NCI-H748 treated with DMSO at 0.1 percent for 48 hours (cell line): ENCODE measurements around the gene CREB3L1.

Experiments used
- DNase-seq: peaks from one replicate; lab custom pipeline; 2025; lab: John Stamatoyannopoulos, UW

Gene CREB3L1

GRCh38 chr11:46277622-46278386 lies at the start of gene CREB3L1:
CREB3L1 (plus strand) TSS chr11:46277662; CDS start chr11:46278112, 450 bp downstream.
- DNase-seq, result peak; percentile 55

- no peak for DNase-seq
Measured at GRCh38 chr11:46229230-46229629, 48.2 kb upstream of the CREB3L1 start.

- DNase-seq, result no peak
Measured at GRCh38 chr11:46234311-46234710, 43.2 kb upstream of the CREB3L1 start.

- DNase-seq, result no peak
Measured at GRCh38 chr11:46235777-46236688, 41.4 kb upstream of the CREB3L1 start.

- DNase-seq, result no peak
Measured at GRCh38 chr11:46236918-46237247, 40.6 kb upstream of the CREB3L1 start.

- DNase-seq, result no peak
Measured at GRCh38 chr11:46237248-46238077, 40.0 kb upstream of the CREB3L1 start.

GRCh38 chr11:46238078-46238966 lies 39.1 kb upstream of the CREB3L1 start:
- DNase-seq, result no peak

GRCh38 chr11:46238967-46239800 lies 38.3 kb upstream of the CREB3L1 start:
- peak; percentile 81 for DNase-seq

GRCh38 chr11:46239801-46240061 lies 37.7 kb upstream of the CREB3L1 start:
- no peak for DNase-seq

GRCh38 chr11:46240371-46240770 lies 37.1 kb upstream of the CREB3L1 start:
- DNase-seq, result no peak

- DNase-seq, result no peak
Measured at GRCh38 chr11:46240861-46241260, 36.6 kb upstream of the CREB3L1 start.

- DNase-seq, result no peak
Measured at GRCh38 chr11:46242041-46242951, 35.2 kb upstream of the CREB3L1 start.

GRCh38 chr11:46242952-46243795 lies 34.3 kb upstream of the CREB3L1 start:
- DNase-seq, result peak; percentile 81

- DNase-seq, result no peak
Measured at GRCh38 chr11:46243796-46244109, 33.7 kb upstream of the CREB3L1 start.

GRCh38 chr11:46246521-46246920 lies 30.9 kb upstream of the CREB3L1 start:
- DNase-seq, result no peak

- DNase-seq, result no peak
Measured at GRCh38 chr11:46247090-46247489, 30.4 kb upstream of the CREB3L1 start.

GRCh38 chr11:46247659-46248058 lies 29.8 kb upstream of the CREB3L1 start:
- DNase-seq, result peak; percentile 74

- DNase-seq, result no peak
Measured at GRCh38 chr11:46248289-46249102, 29.0 kb upstream of the CREB3L1 start.
